HepG2 (cell line): ENCODE data around the gene IL17RB. TPM values are rescaled to one million over a fixed set of nuclear protein-coding genes. Genes with fewer than 3 reads are reported as not detected.
A peak's percentile ranks its signal among the peaks of the same experiment; 100 is the strongest.

ENCODE experiments used
- CC2D1A ChIP-seq: sonication (generic); formaldehyde crosslinking; IDR thresholded peaks from 2 replicates; pipeline ENCODE4 v1.8.1; 2023; ENCODE audit warnings: mild to moderate bottlenecking, missing genetic modification reagents
- CSRNP1 ChIP-seq: sonication (generic); formaldehyde crosslinking; IDR thresholded peaks from 2 replicates; pipeline ENCODE4 v1.8.1; 2023; ENCODE audit warnings: mild to moderate bottlenecking, missing genetic modification reagents
- ELF1 ChIP-seq: sonication (generic); formaldehyde crosslinking; IDR thresholded peaks from 2 replicates; pipeline ENCODE4 v1.4.0; 2020; ENCODE audit warnings: missing genetic modification reagents
- FOSL2 ChIP-seq: sonication (generic); formaldehyde crosslinking; IDR thresholded peaks from 2 replicates; pipeline ENCODE4 v1.4.0; 2020; ENCODE audit warnings: missing genetic modification reagents
- FOXO4 ChIP-seq: sonication (generic); formaldehyde crosslinking; conservative IDR thresholded peaks from 2 replicates; pipeline ENCODE4 v1.8.1; 2023; ENCODE audit warnings: missing genetic modification reagents
- IRF1 ChIP-seq: sonication (generic); formaldehyde crosslinking; IDR thresholded peaks from 2 replicates; pipeline ENCODE4 v1.4.0; 2020; ENCODE audit warnings: low read depth, mild to moderate bottlenecking, missing genetic modification reagents
- ISX ChIP-seq: sonication (generic); formaldehyde crosslinking; conservative IDR thresholded peaks from 2 replicates; pipeline ENCODE4 v1.5.0; 2020; ENCODE audit warnings: missing genetic modification reagents
- KDM5A ChIP-seq: fragments of 200-600 bp; sonication (generic); IDR thresholded peaks from 2 replicates; pipeline ENCODE4 v1.7.0; 2018; ENCODE audit warnings: antibody characterized with exemption, mild to moderate bottlenecking, low read length, borderline replicate concordance
- MIXL1 ChIP-seq: IDR thresholded peaks from 2 replicates; pipeline ENCODE4 v1.6.1; 2016
- MXD1 ChIP-seq: sonication (generic); formaldehyde crosslinking; IDR thresholded peaks from 2 replicates; pipeline ENCODE4 v1.4.0; 2020; ENCODE audit warnings: mild to moderate bottlenecking, missing genetic modification reagents
- NFYC ChIP-seq: IDR thresholded peaks from 2 replicates; pipeline ENCODE4 v1.6.1; 2016; ENCODE audit warnings: missing genetic modification reagents, missing compliant biosample characterization
- RBFOX2 ChIP-seq: fragments of 200-400 bp; formaldehyde crosslinking; IDR thresholded peaks from 2 replicates; pipeline ENCODE4 v1.6.1; 2017; ENCODE audit warnings: low read depth, mild to moderate bottlenecking, low read length
- SMAD9 ChIP-seq: sonication (generic); formaldehyde crosslinking; IDR thresholded peaks from 2 replicates; pipeline ENCODE4 v1.5.1; 2020; ENCODE audit warnings: mild to moderate bottlenecking, missing genetic modification reagents
- TRIM22 ChIP-seq: fragments of 450-650 bp; IDR thresholded peaks from 2 replicates; pipeline ENCODE4 v1.6.1; 2017
- ZFP41 ChIP-seq: sonication (generic); formaldehyde crosslinking; IDR thresholded peaks from 2 replicates; pipeline ENCODE4 v1.4.0; 2020; ENCODE audit warnings: mild to moderate bottlenecking, missing genetic modification reagents, borderline replicate concordance
- ZHX1 ChIP-seq: sonication (generic); formaldehyde crosslinking; IDR thresholded peaks from 2 replicates; pipeline ENCODE4 v1.8.1; 2022; ENCODE audit warnings: low read depth, mild to moderate bottlenecking, missing genetic modification reagents
- ZNF160 ChIP-seq: sonication (generic); formaldehyde crosslinking; IDR thresholded peaks from 2 replicates; pipeline ENCODE4 v1.8.0; 2022; ENCODE audit warnings: mild to moderate bottlenecking, inconsistent platforms, missing genetic modification reagents
- ZNF235 ChIP-seq: sonication (generic); formaldehyde crosslinking; IDR thresholded peaks from 2 replicates; pipeline ENCODE4 v1.8.1; 2023; ENCODE audit warnings: mild to moderate bottlenecking, missing genetic modification reagents, borderline replicate concordance
- ZNF260 ChIP-seq: sonication (generic); formaldehyde crosslinking; IDR thresholded peaks from 2 replicates; pipeline ENCODE4 v1.4.0; 2020; ENCODE audit warnings: missing genetic modification reagents, low read depth, mild to moderate bottlenecking, borderline replicate concordance
- ZSCAN22 ChIP-seq: sonication (generic); formaldehyde crosslinking; IDR thresholded peaks from 2 replicates; pipeline ENCODE4 v1.4.0; 2020; ENCODE audit warnings: mild to moderate bottlenecking, missing genetic modification reagents
- polyA plus RNA-seq, 8 experiments: library from polyadenylated mRNA; depleted of rRNA in 3 of 8; stranded (reverse) in 7 of 8; unstranded in 1 of 8; fragments of >200 nt; fragmentation: Illumina TruSeq in 4 of 8; extraction: Trizol in 4 of 8; gene quantifications; 2 replicates each; pipeline versions ENCODE4 v1.2.1 to v1.2.3, GENCODE V29; 2011 to 2016; ENCODE audit warnings: low read depth in 4 of 8, missing spikeins in 1 of 8, mixed read lengths in 1 of 8; ENCODE audit not compliant: insufficient read depth in 1 of 8
- total RNA-seq, 5 experiments: library from RNA; depleted of rRNA; stranded (reverse); fragments of >200 nt; fragmentation: Illumina TruSeq; extraction: Trizol; gene quantifications; 2 replicates each; pipeline ENCODE4 v1.2.3, GENCODE V29; 2016; ENCODE audit warnings: low read depth in 1 of 5

The IL17RB gene
- total and polyA plus RNA-seq, 2 of the 13 experiments (the other 11 are each of a cell fraction or from before 2014, with no cell fraction given), result 130 to 190 TPM

- TF ChIP-seq CSRNP1 (CRISPR knock-in tag) (no peak), IRF1 (no peak), FOXO4 (CRISPR knock-in tag) (no peak), SMAD9 (CRISPR knock-in tag) (no peak), MXD1 (no peak), ZSCAN22 (CRISPR knock-in tag) (no peak), NFYC (CRISPR knock-in tag) (no peak), ZHX1 (CRISPR knock-in tag) (0 out of 2 replicates have a peak, but pooled peaks have one; percentile 34), TRIM22 (no peak), ISX (CRISPR knock-in tag) (no peak), ZNF235 (CRISPR knock-in tag) (no peak), ZFP41 (CRISPR knock-in tag) (no peak), FOSL2 (CRISPR knock-in tag) (peak; percentile 39; the same call in 1 of the 2 replicates), ZNF260 (CRISPR knock-in tag) (no peak), ZNF160 (peak; percentile 77; the same call in 1 of the 2 replicates), RBFOX2 (0 out of 2 replicates have a peak, but pooled peaks have one; percentile 15), ELF1 (0 out of 2 replicates have a peak, but pooled peaks have one; percentile 12), KDM5A (no peak), MIXL1 (peak; percentile 82), CC2D1A (no peak)
These were observed 3.8 kb upstream of the IL17RB start (continued) for GRCh38 chr3:53842436-53843194.
